ENCODE results near the gene NR3C2. TPM values are rescaled to one million over a fixed set of nuclear protein-coding genes. Genes with fewer than 3 reads are reported as not detected.

The NR3C2 gene
- total RNA-seq, 1 experiment from 2014 or later, result 2.7 TPM

DNA sequence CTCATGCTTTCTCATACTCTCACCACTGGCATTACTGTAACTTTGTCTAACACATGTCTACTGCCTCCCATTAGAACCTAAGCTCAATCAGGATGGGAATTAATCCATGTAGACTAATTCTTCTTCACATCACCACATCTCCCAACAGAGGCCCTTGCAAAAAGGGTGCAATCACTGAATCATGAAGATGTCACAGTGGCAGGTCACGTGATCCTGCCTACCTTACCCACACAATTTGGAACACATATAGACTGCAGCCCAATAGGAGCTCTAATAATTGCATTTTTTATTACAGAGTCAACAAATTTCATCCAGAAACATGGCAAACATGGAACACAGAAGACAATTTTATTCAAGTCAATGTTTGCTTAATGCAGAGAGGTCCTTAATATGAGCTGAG lies 146.6 kb downstream of the NR3C2 start:
- intact Hi-C loops (cut with micrococcal nuclease), result no loop called here
- ChIA-PET RAD21 (ENCODE audit: low non-redundant PET in 1 of 2, low total read pairs in 2 of 2, uncharacterized antibody in 2 of 2, unreplicated experiment in 2 of 2) (no interaction called here), CTCF (no interaction called here), POLR2A (no interaction called here)
- H3K27me3 ChIP-seq (ENCODE audit: insufficient read depth, low read length), result no peaks in the 10 kb centered on the region
- no peak overlapping the region for H3K27ac ChIP-seq (ENCODE audit: low read depth, low read length)
- no peaks in the 10 kb centered on the region for H3K9me2 ChIP-seq (ENCODE audit: insufficient read depth)
- BruUV-seq (replicated peaks), result no TSS peak
- H3K79me2 ChIP-seq (ENCODE audit: insufficient read depth, low read length), result no peaks in the 10 kb centered on the region
- H3K9ac ChIP-seq (ENCODE audit: low read length), result no peak overlapping the region
- H2AFZ ChIP-seq (ENCODE audit: low read depth, low read length, poor library complexity, severe bottlenecking), result no peak overlapping the region
- DNase-seq (ENCODE audit: low read depth, low spot score), result no peak
- no peak for ATAC-seq
- no peaks in the 10 kb centered on the region for H4K20me1 ChIP-seq (ENCODE audit: insufficient read depth)
- H3K4me1 ChIP-seq (ENCODE audit: control insufficient read depth in 1 of 2, insufficient read depth in 2 of 2, low read length in 2 of 2), result no peaks in the 10 kb centered on the region
- H3K9me3 ChIP-seq (ENCODE audit: control insufficient read depth in 1 of 2, insufficient read depth in 1 of 2, low read depth in 1 of 2, low read length in 2 of 2), result peaks cover 5 to 6% of the 10 kb centered on the region in 2 experiments; a peak in 3 of 4 replicates
- no peaks in the 10 kb centered on the region for H3K36me3 ChIP-seq (ENCODE audit: control insufficient read depth in 1 of 2, insufficient read depth in 2 of 2, low read length in 2 of 2)
- TF ChIP-seq, protein P1, sequence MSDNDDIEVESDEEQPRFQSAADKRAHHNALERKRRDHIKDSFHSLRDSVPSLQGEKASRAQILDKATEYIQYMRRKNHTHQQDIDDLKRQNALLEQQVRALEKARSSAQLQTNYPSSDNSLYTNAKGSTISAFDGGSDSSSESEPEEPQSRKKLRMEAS (IDR thresholded peaks at IDR 0.05), result no peak
- TF ChIP-seq FOSL1 (IDR thresholded peaks at IDR 0.05; ENCODE audit: low read depth), result no peak
- no peak for TF ChIP-seq SIN3A (IDR thresholded peaks at IDR 0.05; ENCODE audit: low read depth)
- H3K4me3 ChIP-seq (replicated peaks in 1 of 2; ENCODE audit: low read depth in 1 of 2, low read length in 2 of 2), result no peak overlapping the region
- no peak overlapping the region for H3K4me2 ChIP-seq (ENCODE audit: low read length)

DNA sequence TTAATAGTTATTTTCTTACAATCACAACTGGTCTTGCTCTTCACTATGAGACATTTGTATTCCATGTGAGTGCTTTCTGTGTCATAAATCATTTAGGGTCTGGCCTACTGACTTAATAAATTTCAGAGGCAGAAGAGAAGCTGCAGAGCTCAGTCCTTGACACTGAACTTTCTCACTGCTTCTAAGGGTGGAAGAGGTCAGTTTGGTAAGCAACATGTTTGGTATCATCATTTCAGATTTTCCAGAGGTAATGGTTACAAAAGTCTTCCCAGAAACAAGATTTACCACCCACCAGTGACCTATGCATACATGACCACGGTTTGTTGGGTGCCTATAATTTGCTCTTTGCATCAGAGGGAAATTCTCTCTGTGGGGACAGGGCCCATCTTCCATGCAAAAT lies 148.6 kb downstream of the NR3C2 start:
- intact Hi-C loops (cut with micrococcal nuclease), result no loop called here
- no peak overlapping the region for H3K9ac ChIP-seq (ENCODE audit: low read length)
- no peak overlapping the region for H3K4me2 ChIP-seq (ENCODE audit: low read length)
- no peaks in the 10 kb centered on the region for H3K27me3 ChIP-seq (ENCODE audit: insufficient read depth, low read length)
- H3K4me1 ChIP-seq (ENCODE audit: control insufficient read depth in 1 of 2, insufficient read depth in 2 of 2, low read length in 2 of 2), result no peaks in the 10 kb centered on the region
- no peaks in the 10 kb centered on the region for H3K9me3 ChIP-seq (ENCODE audit: control insufficient read depth in 1 of 2, insufficient read depth in 1 of 2, low read depth in 1 of 2, low read length in 2 of 2)
- no peak overlapping the region for H3K27ac ChIP-seq (ENCODE audit: low read depth, low read length)
- CTCF ChIA-PET, result no interaction called here
- no peaks in the 10 kb centered on the region for H3K36me3 ChIP-seq (ENCODE audit: control insufficient read depth in 1 of 2, insufficient read depth in 2 of 2, low read length in 2 of 2)
- no peaks in the 10 kb centered on the region for H4K20me1 ChIP-seq (ENCODE audit: insufficient read depth)
- no peaks in the 10 kb centered on the region for H3K9me2 ChIP-seq (ENCODE audit: insufficient read depth)
- no TSS peak for BruUV-seq (replicated peaks)
- no peak for ATAC-seq
- no peaks in the 10 kb centered on the region for H3K79me2 ChIP-seq (ENCODE audit: insufficient read depth, low read length)
- RAD21 ChIA-PET (ENCODE audit: low non-redundant PET in 1 of 2, low total read pairs in 2 of 2, uncharacterized antibody in 2 of 2, unreplicated experiment in 2 of 2), result no interaction called here
- no peak overlapping the region for H3K4me3 ChIP-seq (replicated peaks in 1 of 2; ENCODE audit: low read depth in 1 of 2, low read length in 2 of 2)
- POLR2A ChIA-PET, result no interaction called here
- TF ChIP-seq CEBPB (IDR thresholded peaks at IDR 0.05; ENCODE audit: low read depth), result no peak
- no peak for TF ChIP-seq SRF (IDR thresholded peaks at IDR 0.05; ENCODE audit: low read depth)
- DNase-seq (ENCODE audit: low read depth, low spot score), result no peak
- no peak overlapping the region for H2AFZ ChIP-seq (ENCODE audit: low read depth, low read length, poor library complexity, severe bottlenecking)
